Esophagus squamous epithelium (tissue), 5 donors: Measurements from ENCODE around the gene HRH4. TPM values are rescaled to one million over a fixed set of nuclear protein-coding genes. Genes with fewer than 3 reads are reported as not detected.
A peak's percentile ranks its signal among the peaks of the same experiment; 100 is the strongest.

Source experiments
- DNase-seq: peaks from one replicate; lab custom pipeline; 2025; lab: John Stamatoyannopoulos, UW
- H3K27ac ChIP-seq, 4 donors: fragments of 200-600 bp; sonication (generic); one replicate each; pipeline ENCODE4 v1.5.1; 2016 to 2019; ENCODE audit warnings: mild to moderate bottlenecking in 1 of 4
- H3K27me3 ChIP-seq, 4 donors: fragments of 200-600 bp; sonication (generic); 1 replicate in 3 of 4; 2 replicates in 1 of 4; pipeline versions ENCODE4 v1.5.1 to v1.6.0; 2017 to 2021; ENCODE audit warnings: antibody characterized with exemption in 1 of 4
- H3K36me3 ChIP-seq, 3 donors: fragments of 200-600 bp; sonication (generic); one replicate each; pipeline ENCODE4 v1.5.1; 2016 to 2019
- H3K4me1 ChIP-seq, 3 donors: fragments of 200-600 bp; sonication (generic); one replicate each; pipeline ENCODE4 v1.5.1; 2017 to 2019
- H3K4me3 ChIP-seq, 4 donors: fragments of 200-600 bp; sonication (generic); 1 replicate in 3 of 4; 2 replicates in 1 of 4; pipeline ENCODE4 v1.5.1; 2016 to 2019; ENCODE audit warnings: mild to moderate bottlenecking in 2 of 4, moderate library complexity in 1 of 4
- H3K9me3 ChIP-seq, 3 donors: fragments of 200-600 bp; sonication (generic); one replicate each; pipeline ENCODE4 v1.5.1; 2016 to 2019
- POLR2A ChIP-seq, 4 donors: fragments of 450-650 bp; IDR thresholded peaks; one replicate each; pipeline ENCODE4 v1.6.1; 2017; ENCODE audit warnings: antibody characterized with exemption in 4 of 4, mild to moderate bottlenecking in 4 of 4, moderate library complexity in 3 of 4
- WGBS, 2 donors: methylation state at CpG; one replicate each; pipeline ENCODE4 v1.1.5; 2018; 5-methylcytosine and 5-hydroxymethylcytosine counted together
- intact Hi-C: fragments of 100-400 bp; cut with DNase I; formaldehyde crosslinking; loops from one replicate; pipeline ENCODE4 v1.15.0; 2022
- total RNA-seq, 4 donors: library from RNA; depleted of rRNA; stranded (reverse); fragments of >200 nt; gene quantifications; one replicate each; pipeline ENCODE4 v1.1.0, GENCODE V29; 2016
- TF ChIP-seq, protein P1 (sequence below), 6 experiments: fragments of 450-650 bp in 4 of 6; fragments of 200-600 bp in 2 of 6; sonication (generic) in 2 of 6; IDR thresholded peaks; one replicate each; pipeline ENCODE4 v1.5.1; 2016 to 2019; ENCODE audit warnings: antibody characterized with exemption in 6 of 6, mild to moderate bottlenecking in 4 of 6, moderate library complexity in 4 of 6
- donor health status: DM: yes; HTN: yes; CAD: no.

HRH4 gene
- total RNA-seq, 4 donors from 2014 or later: 0.38 TPM; not detected in 3

DNA sequence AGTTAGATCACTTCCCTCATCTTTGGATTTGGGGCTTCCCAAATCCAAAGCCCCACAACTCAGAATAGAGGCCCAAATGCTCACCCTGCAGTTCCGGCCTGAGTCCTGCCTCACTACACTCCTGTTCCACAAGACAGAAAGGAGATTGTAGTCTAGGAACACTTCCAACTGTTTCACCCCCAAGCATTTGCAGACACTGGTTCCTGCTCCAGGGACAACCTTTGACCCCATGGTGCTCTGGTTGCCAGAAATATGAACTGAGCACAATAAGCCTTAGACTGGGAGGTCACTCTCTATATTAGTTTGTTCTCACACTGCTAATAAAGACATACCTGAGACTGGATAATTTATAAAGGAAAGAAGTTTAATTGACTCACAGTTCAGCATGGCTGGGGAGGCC lies 49.0 kb downstream of the HRH4 start:
- intact Hi-C loops: no loop called here
- Histone ChIP-seq H3K9me3 (no peaks in the 10 kb centered on the region), H3K27ac (no peak overlapping the region), H3K36me3 (no peaks in the 10 kb centered on the region), H3K4me1 (no peaks in the 10 kb centered on the region), H3K4me3 (no peak overlapping the region), H3K27me3 (no peaks in the 10 kb centered on the region)
- 100% methylated on average over 1 of the region's 1 CpG; no CpG with 5 or more reads in 1 of the 2 donors for WGBS, 2 donors
- TF ChIP-seq, protein P1, sequence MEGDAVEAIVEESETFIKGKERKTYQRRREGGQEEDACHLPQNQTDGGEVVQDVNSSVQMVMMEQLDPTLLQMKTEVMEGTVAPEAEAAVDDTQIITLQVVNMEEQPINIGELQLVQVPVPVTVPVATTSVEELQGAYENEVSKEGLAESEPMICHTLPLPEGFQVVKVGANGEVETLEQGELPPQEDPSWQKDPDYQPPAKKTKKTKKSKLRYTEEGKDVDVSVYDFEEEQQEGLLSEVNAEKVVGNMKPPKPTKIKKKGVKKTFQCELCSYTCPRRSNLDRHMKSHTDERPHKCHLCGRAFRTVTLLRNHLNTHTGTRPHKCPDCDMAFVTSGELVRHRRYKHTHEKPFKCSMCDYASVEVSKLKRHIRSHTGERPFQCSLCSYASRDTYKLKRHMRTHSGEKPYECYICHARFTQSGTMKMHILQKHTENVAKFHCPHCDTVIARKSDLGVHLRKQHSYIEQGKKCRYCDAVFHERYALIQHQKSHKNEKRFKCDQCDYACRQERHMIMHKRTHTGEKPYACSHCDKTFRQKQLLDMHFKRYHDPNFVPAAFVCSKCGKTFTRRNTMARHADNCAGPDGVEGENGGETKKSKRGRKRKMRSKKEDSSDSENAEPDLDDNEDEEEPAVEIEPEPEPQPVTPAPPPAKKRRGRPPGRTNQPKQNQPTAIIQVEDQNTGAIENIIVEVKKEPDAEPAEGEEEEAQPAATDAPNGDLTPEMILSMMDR (IDR thresholded peaks at IDR 0.05): no peak
- TF ChIP-seq POLR2A (IDR thresholded peaks at IDR 0.05): no peak
- DNase-seq: no peak

DNA sequence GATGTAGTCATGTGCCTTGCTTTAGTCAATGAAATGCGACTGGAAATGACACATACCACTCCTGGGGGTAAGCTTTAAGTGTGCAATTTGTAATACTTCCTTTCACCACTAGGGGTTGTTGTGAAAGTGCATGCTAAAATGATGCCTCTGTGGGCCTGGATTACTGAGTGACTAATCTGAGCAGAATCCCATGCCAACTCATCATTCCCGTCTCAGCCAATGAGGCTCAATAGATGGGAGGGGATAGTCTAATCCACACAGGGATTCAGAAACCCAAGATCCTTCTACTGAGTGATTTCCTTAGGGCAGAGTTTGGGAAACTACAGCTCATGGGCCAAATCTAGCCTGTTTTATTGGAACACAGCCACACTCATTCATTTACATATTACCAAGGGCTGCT lies 54.0 kb downstream of the HRH4 start:
- no peak for DNase-seq
- Histone ChIP-seq H3K27me3 (no peaks in the 10 kb centered on the region), H3K9me3 (no peaks in the 10 kb centered on the region), H3K27ac (no peak overlapping the region), H3K4me3 (no peak overlapping the region), H3K4me1 (no peaks in the 10 kb centered on the region), H3K36me3 (no peaks in the 10 kb centered on the region)
- TF ChIP-seq, protein P1 (IDR thresholded peaks at IDR 0.05): peak in 5 of 6 experiments; percentile 29 to 56 (median 42)
- no peak for TF ChIP-seq POLR2A (IDR thresholded peaks at IDR 0.05)
- 22 to 57% methylated on average over 1 to 2 of the region's 2 CpGs for WGBS, 2 donors
- intact Hi-C loops: no loop called here

DNA sequence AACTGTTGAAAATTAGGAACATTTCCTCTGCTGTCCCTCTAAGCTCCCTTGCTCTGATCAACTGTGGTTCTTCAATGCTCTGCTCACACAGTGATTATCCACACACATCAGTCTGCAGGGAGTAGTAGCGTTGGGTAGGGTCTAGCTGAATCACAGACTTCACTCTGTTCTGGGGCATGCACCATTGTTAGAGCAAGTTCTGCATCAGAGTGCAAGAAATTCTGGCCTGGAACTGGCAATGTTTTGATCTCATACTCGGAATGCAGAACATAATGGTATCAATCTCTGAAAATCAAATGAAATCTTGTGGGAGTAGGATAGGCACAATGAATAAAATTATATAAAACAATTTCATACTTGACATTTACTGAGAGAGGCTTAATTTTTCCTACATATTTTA lies 55.3 kb downstream of the HRH4 start:
- Histone ChIP-seq H3K27ac (no peak overlapping the region), H3K4me3 (no peak overlapping the region), H3K36me3 (no peaks in the 10 kb centered on the region), H3K27me3 (no peaks in the 10 kb centered on the region), H3K9me3 (no peaks in the 10 kb centered on the region), H3K4me1 (no peaks in the 10 kb centered on the region)
- WGBS, 2 donors: 77 to 81% methylated on average over 2 of the region's 2 CpGs
- TF ChIP-seq, protein P1 (IDR thresholded peaks at IDR 0.05): no peak
- TF ChIP-seq POLR2A (IDR thresholded peaks at IDR 0.05): no peak
- no peak for DNase-seq
- intact Hi-C loops: no loop called here

DNA sequence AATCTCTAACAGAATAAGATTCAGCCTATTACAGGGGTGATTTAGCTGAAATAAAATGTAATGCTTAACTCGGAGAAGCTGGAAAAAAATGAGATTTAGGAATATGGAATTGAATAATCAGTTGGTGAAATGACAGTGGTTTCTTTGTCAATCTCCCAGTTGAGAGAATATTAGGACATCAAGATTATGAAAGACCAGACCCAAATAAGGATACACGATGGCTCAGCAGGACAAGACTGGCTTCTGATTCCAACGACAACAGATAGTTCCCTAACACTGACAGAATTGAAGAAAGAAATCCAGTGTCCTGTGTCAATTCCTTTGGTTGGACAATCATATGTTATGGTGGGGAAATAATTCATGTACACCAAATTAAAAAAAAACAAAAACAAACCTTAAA lies 55.8 kb downstream of the HRH4 start:
- TF ChIP-seq POLR2A (IDR thresholded peaks at IDR 0.05): no peak
- TF ChIP-seq, protein P1 (IDR thresholded peaks at IDR 0.05): no peak

GRCh38 chr18:24517554-24517953 lies 57.1 kb downstream of the HRH4 start:
- Histone ChIP-seq H3K4me3 (no peak overlapping the region), H3K27ac (no peak overlapping the region), H3K36me3 (no peaks in the 10 kb centered on the region), H3K27me3 (no peaks in the 10 kb centered on the region), H3K4me1 (no peaks in the 10 kb centered on the region), H3K9me3 (no peaks in the 10 kb centered on the region)
- intact Hi-C loops: no loop called here
- no peak for TF ChIP-seq POLR2A (IDR thresholded peaks at IDR 0.05)
- TF ChIP-seq, protein P1 (IDR thresholded peaks at IDR 0.05): no peak
- no peak for DNase-seq
- WGBS, 2 donors: 87 to 92% methylated on average over 4 to 5 of the region's 8 CpGs

More for the DNA sequence above, 55.8 kb downstream of the HRH4 start:
- Histone ChIP-seq H3K4me1 (no peaks in the 10 kb centered on the region), H3K9me3 (no peaks in the 10 kb centered on the region), H3K27me3 (no peaks in the 10 kb centered on the region), H3K4me3 (no peak overlapping the region), H3K36me3 (no peaks in the 10 kb centered on the region), H3K27ac (no peak overlapping the region)
- intact Hi-C loops: no loop called here
- DNase-seq: no peak
- 65 to 72% methylated on average over 3 of the region's 3 CpGs for WGBS, 2 donors
